HG03342 (cell line): Measurements from ENCODE around the gene CHST15.
"Not testable (repeated sequence)": the region's sequence is repeated elsewhere in the genome, so short reads cannot be mapped to it uniquely, and the experiment has no call there.

Experiments
- ATAC-seq: cut with Tn5 transposase; IDR thresholded peaks from one replicate; pipeline ENCODE4 v1.9.1; 2021; ENCODE audit warnings: mild to moderate bottlenecking, moderate library complexity; ENCODE audit not compliant: unreplicated experiment

CHST15 gene

DNA sequence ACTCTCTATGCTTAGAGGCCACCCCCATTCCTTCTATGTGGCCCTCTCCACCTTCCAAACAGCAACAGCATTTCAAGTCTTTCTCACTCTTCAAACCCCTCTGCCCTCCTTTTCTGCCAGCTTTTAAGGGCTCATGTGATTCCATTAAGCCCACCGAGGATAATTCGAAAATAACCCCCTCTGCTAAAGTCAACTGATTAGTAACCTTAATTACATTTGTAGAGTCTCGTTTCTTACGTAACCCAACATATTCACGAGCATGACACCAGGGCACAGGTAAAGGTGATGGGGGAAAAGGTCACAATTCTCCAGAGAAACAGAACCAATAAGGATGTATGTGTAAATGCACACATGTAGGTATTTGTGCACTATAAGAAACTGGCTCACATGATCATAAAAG lies 6.7 kb upstream of the CHST15 start:
- ATAC-seq, result no peak

GRCh38 chr10:124099604-124100003 lies 6.2 kb upstream of the CHST15 start:
- peak; percentile 47 for ATAC-seq

DNA sequence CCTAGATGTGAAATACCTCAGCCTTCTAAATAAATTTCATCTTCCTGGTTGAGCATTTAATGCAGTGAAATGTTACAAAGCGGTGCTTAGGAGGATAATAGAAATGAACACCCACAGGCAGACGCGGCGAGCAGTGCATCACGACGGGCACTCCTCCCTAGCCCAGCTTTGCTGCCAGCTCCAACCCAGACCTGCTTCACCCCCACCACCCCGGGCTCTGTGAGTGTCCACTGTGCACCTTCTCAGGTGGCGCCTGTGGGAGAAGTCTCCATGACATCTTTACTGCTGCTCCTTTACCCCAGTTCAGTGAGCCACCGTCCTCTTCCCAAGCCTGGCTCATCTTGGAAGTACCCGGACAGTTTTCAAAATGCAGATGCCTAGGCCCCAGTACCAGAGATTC lies 5.2 kb upstream of the CHST15 start:
- no peak for ATAC-seq

GRCh38 chr10:124097883-124098282 lies 4.5 kb upstream of the CHST15 start:
- no peak for ATAC-seq

GRCh38 chr10:124096494-124096893 lies 3.1 kb upstream of the CHST15 start:
- no peak for ATAC-seq

GRCh38 chr10:124095801-124096200 lies 2.4 kb upstream of the CHST15 start:
- not testable (repeated sequence) for ATAC-seq

DNA sequence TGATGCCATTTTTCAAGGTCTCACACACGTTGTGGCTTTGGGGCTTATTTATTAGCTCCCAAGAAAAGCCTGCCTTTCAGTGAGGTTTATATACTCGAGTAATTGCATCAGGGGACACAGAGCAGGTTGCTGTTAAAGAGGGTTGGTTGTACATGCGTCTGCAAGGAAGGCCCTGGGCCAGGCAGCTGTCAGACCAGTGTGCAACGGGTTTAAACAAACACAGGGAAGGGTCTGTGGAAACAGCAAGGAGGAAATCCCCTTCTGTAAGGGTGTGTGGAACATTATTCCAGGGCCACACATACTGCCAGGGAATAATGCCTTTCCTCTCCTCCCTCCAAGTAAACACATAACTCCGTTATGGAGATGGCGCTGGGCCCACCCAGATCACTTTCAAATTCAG lies 1.7 kb upstream of the CHST15 start:
- no peak for ATAC-seq

DNA sequence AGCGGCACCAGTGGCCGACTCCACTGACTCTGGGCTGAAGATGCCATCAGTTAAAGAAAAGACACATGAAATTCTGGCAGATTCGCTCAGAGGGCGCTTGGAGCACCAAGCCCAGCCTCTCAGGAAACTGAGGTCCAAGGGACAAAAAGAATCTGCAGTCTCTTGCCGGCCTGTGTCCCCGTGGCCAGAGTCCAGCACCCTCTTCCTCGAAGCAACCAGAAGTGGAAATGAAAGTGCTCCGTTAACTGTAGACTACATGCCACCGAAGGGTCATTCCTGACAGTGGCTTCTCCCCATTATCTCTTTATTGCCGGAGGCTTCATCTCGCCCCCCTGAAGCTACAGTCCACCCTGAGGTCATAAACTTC lies 1.0 kb upstream of the CHST15 start:
- ATAC-seq, result no peak

DNA sequence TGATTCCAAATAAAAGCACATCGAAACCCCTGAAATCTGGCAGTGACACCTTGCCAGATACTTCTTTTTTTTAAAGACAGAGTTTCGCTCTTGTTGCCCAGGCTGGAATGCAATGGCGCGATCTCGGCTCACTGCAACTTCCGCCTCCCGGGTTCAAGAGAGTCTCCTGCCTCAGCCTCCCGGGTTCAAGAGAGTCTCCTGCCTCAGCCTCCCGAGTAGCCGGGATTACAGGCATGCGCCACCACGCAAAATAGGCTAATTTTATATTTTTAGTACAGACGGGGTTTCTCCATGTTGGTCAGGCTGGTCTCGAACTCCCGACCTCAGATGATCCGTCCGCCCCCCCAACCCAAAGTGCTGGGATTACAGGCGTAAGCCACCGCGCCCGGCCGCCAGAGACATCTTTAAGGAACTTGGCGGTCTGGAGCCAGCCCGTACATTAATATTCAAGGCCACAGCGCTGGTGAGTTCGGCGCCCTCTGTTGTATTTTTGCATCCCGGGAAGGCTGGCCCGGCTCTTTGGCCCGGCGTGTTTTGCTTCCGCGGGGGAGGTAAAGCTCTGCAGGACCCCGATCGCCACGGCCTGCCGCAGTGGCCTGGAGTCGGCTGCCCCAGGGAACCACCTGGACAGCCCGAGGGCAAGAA lies 498 bp upstream of the CHST15 start:
- not testable (repeated sequence) for ATAC-seq

GRCh38 chr10:124092250-124092859 lies 1.0 kb downstream of the CHST15 start:
- no peak for ATAC-seq

GRCh38 chr10:124091646-124092249 lies 1.6 kb downstream of the CHST15 start:
- no peak for ATAC-seq

- ATAC-seq, result no peak
These were observed 2.7 kb downstream of the CHST15 start for GRCh38 chr10:124090601-124091209.

DNA sequence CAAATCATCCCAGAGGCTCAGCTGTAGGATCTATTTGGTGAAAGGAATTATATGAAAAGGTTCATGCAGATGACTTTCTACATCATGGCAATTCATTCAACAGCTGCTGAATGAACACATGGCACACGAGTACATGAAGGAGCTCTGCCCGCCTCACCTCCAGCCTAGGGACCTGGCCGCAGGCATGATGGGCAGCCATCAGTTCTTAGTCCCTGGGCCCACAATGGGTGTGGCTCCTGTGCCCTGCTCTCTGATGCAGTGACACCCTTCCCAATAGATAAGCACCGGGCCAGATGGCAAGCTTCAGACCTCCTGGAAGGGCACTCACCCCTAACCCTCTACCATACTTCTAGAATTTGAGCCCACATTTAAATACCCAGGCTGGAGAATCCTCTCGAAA lies 3.5 kb downstream of the CHST15 start:
- ATAC-seq, result no peak

- no peak for ATAC-seq
These were observed 4.5 kb downstream of the CHST15 start for GRCh38 chr10:124088915-124089314.

DNA sequence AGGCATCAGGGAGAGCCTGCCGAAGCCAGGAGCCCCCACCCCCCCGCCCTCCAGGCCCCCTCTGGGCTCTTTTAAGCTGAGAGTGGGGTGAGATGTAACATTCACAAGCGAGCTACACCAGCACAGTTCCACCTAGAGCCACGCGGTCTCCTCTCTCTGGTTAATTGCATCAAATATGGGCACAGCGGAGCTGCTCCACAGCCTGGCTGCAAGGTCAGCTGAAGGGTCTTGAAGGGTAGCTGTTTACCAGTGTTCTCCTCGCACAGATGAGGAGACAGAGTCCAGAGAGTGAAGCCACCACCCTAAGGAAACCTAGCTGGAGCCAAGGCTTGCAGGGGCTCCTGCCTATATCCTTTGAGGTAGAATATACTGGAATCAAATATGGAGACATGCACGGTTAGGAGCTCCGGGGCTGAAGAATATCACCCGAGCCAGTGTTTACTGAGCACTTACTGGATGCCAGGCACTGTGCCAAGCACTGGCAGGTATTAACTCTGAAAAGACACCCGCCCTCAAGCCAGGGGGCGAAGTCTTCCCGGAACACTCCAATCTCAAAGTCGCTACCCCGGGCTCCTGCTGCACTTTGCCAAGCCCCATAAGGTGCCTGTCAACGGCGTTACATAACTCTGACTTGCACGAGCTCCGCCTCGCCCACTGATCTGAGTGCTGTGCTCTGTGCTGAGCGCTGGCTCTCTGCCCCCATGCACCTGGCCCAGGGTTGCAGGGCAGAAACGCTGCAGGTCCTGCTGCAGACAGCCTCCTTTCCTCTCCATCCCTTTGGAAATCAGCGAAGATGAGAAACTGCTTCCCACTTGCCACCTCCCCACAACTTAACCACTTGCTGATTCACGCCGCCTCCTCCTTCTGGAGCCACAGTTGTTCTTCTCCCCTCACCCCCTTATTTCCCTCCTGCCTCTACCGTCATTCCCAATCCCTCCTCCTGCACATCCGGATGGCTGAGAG lies 5.4 kb downstream of the CHST15 start:
- ATAC-seq, result no peak

GRCh38 chr10:124086787-124087671 lies 6.4 kb downstream of the CHST15 start:
- ATAC-seq, result no peak

- no peak for ATAC-seq
These were observed 7.2 kb downstream of the CHST15 start for GRCh38 chr10:124086097-124086710.

DNA sequence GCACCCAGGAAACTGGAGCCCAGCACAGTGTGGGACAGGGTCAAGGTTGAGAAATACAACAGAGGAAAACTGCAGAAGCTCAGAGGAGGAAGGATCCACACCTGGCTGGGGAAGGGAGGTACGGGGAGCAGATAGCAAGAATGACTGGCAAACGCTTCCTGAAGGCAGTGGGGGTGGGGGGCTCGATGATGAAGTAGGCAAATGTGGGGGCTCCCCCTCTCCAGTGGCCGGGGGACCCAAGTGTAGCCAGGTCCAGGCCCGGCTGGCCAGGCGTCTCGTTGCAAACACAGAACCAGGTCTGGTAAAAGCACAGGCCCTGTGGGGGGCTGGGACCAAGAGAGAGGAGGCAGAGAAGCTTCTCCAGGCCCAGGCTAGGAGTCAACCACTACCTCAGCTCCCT lies 7.7 kb downstream of the CHST15 start:
- ATAC-seq, result no peak

- no peak for ATAC-seq
These were observed 8.7 kb downstream of the CHST15 start for GRCh38 chr10:124084708-124085107.
